HepG2 (cell line): ENCODE results near the gene DHX16. TPM values are rescaled to one million over a fixed set of nuclear protein-coding genes. Genes with fewer than 3 reads are reported as not detected.

Experiments
- ARNTL ChIP-seq: sonication (generic); formaldehyde crosslinking; IDR thresholded peaks from 2 replicates; pipeline ENCODE4 v1.4.0; 2020; ENCODE audit warnings: mild to moderate bottlenecking, missing genetic modification reagents
- FOXO1 ChIP-seq: sonication (generic); formaldehyde crosslinking; IDR thresholded peaks from 2 replicates; pipeline ENCODE4 v1.4.0; 2020; ENCODE audit warnings: missing genetic modification reagents
- HNRNPK ChIP-seq: fragments of 200-400 bp; formaldehyde crosslinking; IDR thresholded peaks from 2 replicates; pipeline ENCODE4 v1.6.1; 2018; ENCODE audit warnings: low read length, low read depth, moderate library complexity, mild to moderate bottlenecking; ENCODE audit not compliant: poor library complexity, severe bottlenecking
- KAT8 ChIP-seq: IDR thresholded peaks from 2 replicates; pipeline ENCODE4 v1.6.1; 2016; ENCODE audit warnings: missing genetic modification reagents, missing compliant biosample characterization
- MAFG ChIP-seq: sonication (generic); formaldehyde crosslinking; IDR thresholded peaks from 2 replicates; pipeline ENCODE4 v1.5.1; 2020; ENCODE audit warnings: mild to moderate bottlenecking, missing genetic modification reagents
- SIX1 ChIP-seq: sonication (generic); formaldehyde crosslinking; IDR thresholded peaks from 2 replicates; pipeline ENCODE4 v1.4.0; 2020; ENCODE audit warnings: missing genetic modification reagents, borderline replicate concordance
- ZNF234 ChIP-seq: sonication (generic); formaldehyde crosslinking; conservative IDR thresholded peaks from 2 replicates; pipeline ENCODE4 v1.5.1; 2020; ENCODE audit warnings: mild to moderate bottlenecking, missing genetic modification reagents
- ZNF280B ChIP-seq: sonication (generic); formaldehyde crosslinking; IDR thresholded peaks from 2 replicates; pipeline ENCODE4 v1.5.0; 2020; ENCODE audit warnings: missing genetic modification reagents, mild to moderate bottlenecking, borderline replicate concordance
- ZNF530 ChIP-seq: sonication (generic); formaldehyde crosslinking; IDR thresholded peaks from 2 replicates; pipeline ENCODE4 v1.5.0; 2020; ENCODE audit warnings: low read depth, mild to moderate bottlenecking, missing genetic modification reagents
- ZNF605 ChIP-seq: sonication (generic); formaldehyde crosslinking; IDR thresholded peaks from 2 replicates; pipeline ENCODE4 v1.8.0; 2022; ENCODE audit warnings: mild to moderate bottlenecking, missing genetic modification reagents
- ZNF614 ChIP-seq: IDR thresholded peaks from 2 replicates; pipeline ENCODE4 v1.6.1; 2018; ENCODE audit warnings: missing biosample characterization, missing genetic modification reagents, inconsistent platforms, borderline replicate concordance
- polyA plus RNA-seq, 8 experiments: library from polyadenylated mRNA; depleted of rRNA in 3 of 8; stranded (reverse) in 7 of 8; unstranded in 1 of 8; fragments of >200 nt; fragmentation: Illumina TruSeq in 4 of 8; extraction: Trizol in 4 of 8; gene quantifications; 2 replicates each; pipeline versions ENCODE4 v1.2.1 to v1.2.3, GENCODE V29; 2011 to 2016; ENCODE audit warnings: low read depth in 4 of 8, missing spikeins in 1 of 8, mixed read lengths in 1 of 8; ENCODE audit not compliant: insufficient read depth in 1 of 8
- total RNA-seq, 5 experiments: library from RNA; depleted of rRNA; stranded (reverse); fragments of >200 nt; fragmentation: Illumina TruSeq; extraction: Trizol; gene quantifications; 2 replicates each; pipeline ENCODE4 v1.2.3, GENCODE V29; 2016; ENCODE audit warnings: low read depth in 1 of 5
- TF ChIP-seq, protein P1 (sequence below): sonication (generic); formaldehyde crosslinking; IDR thresholded peaks from 2 replicates; pipeline ENCODE4 v1.9.0; 2021; ENCODE audit warnings: missing genetic modification reagents, borderline replicate concordance
- TF ChIP-seq, protein P2 (sequence below), 2 experiments: sonication (generic) in 1 of 2; formaldehyde crosslinking in 1 of 2; IDR thresholded peaks; 2 replicates each; pipeline versions ENCODE4 v1.6.1 to v1.9.0; 2014 to 2022; ENCODE audit warnings: antibody characterized with exemption in 1 of 2, borderline replicate concordance in 1 of 2, inconsistent platforms in 1 of 2, low read depth in 1 of 2, missing genetic modification reagents in 1 of 2
- TF ChIP-seq, protein P3 (sequence below): IDR thresholded peaks from 2 replicates; pipeline ENCODE4 v1.6.1; 2016; ENCODE audit warnings: missing biosample characterization, missing genetic modification reagents, low read depth

Gene DHX16
- total and polyA plus RNA-seq, 2 of the 13 experiments (the other 11 are each of a cell fraction or from before 2014, with no cell fraction given): 57.0 to 58.5 TPM

GRCh38 chr6:30647242-30648116 is 25.3 kb downstream of the DHX16 start (continued):
- TF ChIP-seq, protein P1, sequence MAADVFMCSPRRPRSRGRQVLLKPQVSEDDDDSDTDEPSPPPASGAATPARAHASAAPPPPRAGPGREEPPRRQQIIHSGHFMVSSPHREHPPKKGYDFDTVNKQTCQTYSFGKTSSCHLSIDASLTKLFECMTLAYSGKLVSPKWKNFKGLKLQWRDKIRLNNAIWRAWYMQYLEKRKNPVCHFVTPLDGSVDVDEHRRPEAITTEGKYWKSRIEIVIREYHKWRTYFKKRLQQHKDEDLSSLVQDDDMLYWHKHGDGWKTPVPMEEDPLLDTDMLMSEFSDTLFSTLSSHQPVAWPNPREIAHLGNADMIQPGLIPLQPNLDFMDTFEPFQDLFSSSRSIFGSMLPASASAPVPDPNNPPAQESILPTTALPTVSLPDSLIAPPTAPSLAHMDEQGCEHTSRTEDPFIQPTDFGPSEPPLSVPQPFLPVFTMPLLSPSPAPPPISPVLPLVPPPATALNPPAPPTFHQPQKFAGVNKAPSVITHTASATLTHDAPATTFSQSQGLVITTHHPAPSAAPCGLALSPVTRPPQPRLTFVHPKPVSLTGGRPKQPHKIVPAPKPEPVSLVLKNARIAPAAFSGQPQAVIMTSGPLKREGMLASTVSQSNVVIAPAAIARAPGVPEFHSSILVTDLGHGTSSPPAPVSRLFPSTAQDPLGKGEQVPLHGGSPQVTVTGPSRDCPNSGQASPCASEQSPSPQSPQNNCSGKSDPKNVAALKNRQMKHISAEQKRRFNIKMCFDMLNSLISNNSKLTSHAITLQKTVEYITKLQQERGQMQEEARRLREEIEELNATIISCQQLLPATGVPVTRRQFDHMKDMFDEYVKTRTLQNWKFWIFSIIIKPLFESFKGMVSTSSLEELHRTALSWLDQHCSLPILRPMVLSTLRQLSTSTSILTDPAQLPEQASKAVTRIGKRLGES: peak; percentile 86
- peak; percentile 76; the same call in 1 of the 2 replicates for TF ChIP-seq KAT8
- peak; percentile 92; the same call in 1 of the 2 replicates for TF ChIP-seq ZNF234 (CRISPR knock-in tag)
- TF ChIP-seq MAFG (CRISPR knock-in tag): no peak
- TF ChIP-seq, protein P2, sequence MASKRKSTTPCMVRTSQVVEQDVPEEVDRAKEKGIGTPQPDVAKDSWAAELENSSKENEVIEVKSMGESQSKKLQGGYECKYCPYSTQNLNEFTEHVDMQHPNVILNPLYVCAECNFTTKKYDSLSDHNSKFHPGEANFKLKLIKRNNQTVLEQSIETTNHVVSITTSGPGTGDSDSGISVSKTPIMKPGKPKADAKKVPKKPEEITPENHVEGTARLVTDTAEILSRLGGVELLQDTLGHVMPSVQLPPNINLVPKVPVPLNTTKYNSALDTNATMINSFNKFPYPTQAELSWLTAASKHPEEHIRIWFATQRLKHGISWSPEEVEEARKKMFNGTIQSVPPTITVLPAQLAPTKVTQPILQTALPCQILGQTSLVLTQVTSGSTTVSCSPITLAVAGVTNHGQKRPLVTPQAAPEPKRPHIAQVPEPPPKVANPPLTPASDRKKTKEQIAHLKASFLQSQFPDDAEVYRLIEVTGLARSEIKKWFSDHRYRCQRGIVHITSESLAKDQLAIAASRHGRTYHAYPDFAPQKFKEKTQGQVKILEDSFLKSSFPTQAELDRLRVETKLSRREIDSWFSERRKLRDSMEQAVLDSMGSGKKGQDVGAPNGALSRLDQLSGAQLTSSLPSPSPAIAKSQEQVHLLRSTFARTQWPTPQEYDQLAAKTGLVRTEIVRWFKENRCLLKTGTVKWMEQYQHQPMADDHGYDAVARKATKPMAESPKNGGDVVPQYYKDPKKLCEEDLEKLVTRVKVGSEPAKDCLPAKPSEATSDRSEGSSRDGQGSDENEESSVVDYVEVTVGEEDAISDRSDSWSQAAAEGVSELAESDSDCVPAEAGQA (IDR thresholded peaks at IDR 0.05; ENCODE audit: low read depth): no peak
- TF ChIP-seq, protein P2 (CRISPR knock-in tag; IDR thresholded peaks at IDR 0.05; ENCODE audit: borderline replicate concordance): peak; percentile 96; the same call in 1 of the 2 replicates
- TF ChIP-seq ZNF614 (CRISPR knock-in tag): peak; percentile 58; the same call in 1 of the 2 replicates
- TF ChIP-seq HNRNPK: peak; percentile 98
- peak; percentile 18; the same call in 1 of the 2 replicates for TF ChIP-seq SIX1 (CRISPR knock-in tag)
- peak; percentile 99 for TF ChIP-seq ZNF605
- TF ChIP-seq ZNF280B (CRISPR knock-in tag): peak; percentile 78
- TF ChIP-seq, protein P3, sequence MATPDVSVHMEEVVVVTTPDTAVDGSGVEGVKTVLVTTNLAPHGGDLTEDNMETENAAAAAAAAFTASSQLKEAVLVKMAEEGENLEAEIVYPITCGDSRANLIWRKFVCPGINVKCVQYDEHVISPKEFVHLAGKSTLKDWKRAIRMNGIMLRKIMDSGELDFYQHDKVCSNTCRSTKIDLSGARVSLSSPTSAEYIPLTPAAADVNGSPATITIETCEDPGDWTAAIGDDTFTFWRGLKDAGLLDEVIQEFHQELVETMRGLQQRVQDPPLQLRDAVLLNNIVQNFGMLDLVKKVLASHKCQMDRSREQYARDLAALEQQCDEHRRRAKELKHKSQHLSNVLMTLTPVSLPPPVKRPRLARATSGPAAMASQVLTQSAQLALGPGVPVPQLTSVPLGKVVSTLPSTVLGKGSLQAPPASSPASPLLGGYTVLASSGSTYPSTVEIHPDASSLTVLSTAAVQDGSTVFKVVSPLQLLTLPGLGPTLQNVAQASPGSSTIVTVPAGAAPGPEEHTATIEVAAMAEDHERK (CRISPR knock-in tag): peak; percentile 27; the same call in 1 of the 2 replicates
- TF ChIP-seq FOXO1 (CRISPR knock-in tag): peak; percentile 28; the same call in 1 of the 2 replicates
- peak; percentile 81 for TF ChIP-seq ARNTL (CRISPR knock-in tag)
- 0 out of 2 replicates have a peak, but pooled peaks have one; percentile 43 for TF ChIP-seq ZNF530 (CRISPR knock-in tag)
